ENCODE measurements around the gene PER1. TPM values are rescaled to one million over a fixed set of nuclear protein-coding genes. Genes with fewer than 3 reads are reported as not detected.
A peak's percentile ranks its signal among the peaks of the same experiment; 100 is the strongest.
"Not testable (repeated sequence)": the region's sequence is repeated elsewhere in the genome, so short reads cannot be mapped to it uniquely, and the experiment has no call there.

The PER1 gene
- total RNA-seq, 2 donors from 2014 or later: 59.4 to 75.0 TPM

DNA sequence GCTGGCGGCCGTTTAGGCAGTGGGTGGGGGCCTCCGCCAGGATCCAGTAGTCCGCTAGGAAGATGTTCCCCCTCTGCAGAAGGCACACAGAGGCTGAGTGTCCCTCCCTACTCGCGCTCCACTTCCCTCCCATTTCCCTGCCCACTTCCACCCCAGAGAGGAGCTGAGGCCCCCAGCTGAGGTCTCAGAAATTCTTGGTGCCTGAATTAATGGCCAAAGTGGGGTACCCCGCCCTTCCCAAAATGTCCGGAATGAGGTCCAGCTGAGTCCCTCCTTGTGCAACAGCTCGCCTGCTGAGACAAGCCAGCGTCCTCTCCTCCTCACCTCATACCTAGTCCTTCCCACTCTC is 41.8 kb downstream of the PER1 start:
- TF ChIP-seq, protein P1, sequence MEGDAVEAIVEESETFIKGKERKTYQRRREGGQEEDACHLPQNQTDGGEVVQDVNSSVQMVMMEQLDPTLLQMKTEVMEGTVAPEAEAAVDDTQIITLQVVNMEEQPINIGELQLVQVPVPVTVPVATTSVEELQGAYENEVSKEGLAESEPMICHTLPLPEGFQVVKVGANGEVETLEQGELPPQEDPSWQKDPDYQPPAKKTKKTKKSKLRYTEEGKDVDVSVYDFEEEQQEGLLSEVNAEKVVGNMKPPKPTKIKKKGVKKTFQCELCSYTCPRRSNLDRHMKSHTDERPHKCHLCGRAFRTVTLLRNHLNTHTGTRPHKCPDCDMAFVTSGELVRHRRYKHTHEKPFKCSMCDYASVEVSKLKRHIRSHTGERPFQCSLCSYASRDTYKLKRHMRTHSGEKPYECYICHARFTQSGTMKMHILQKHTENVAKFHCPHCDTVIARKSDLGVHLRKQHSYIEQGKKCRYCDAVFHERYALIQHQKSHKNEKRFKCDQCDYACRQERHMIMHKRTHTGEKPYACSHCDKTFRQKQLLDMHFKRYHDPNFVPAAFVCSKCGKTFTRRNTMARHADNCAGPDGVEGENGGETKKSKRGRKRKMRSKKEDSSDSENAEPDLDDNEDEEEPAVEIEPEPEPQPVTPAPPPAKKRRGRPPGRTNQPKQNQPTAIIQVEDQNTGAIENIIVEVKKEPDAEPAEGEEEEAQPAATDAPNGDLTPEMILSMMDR (IDR thresholded peaks at IDR 0.05): peak in 1 of 2 donors; percentile 1
- H3K4me1 ChIP-seq: peaks cover 0 to 10% of the 10 kb centered on the region in 2 donors
- no peaks in the 10 kb centered on the region for H3K36me3 ChIP-seq
- no peaks in the 10 kb centered on the region for H3K27me3 ChIP-seq
- no peak overlapping the region for H3K4me3 ChIP-seq
- no peaks in the 10 kb centered on the region for H3K9me3 ChIP-seq
- no peak for DNase-seq (ENCODE audit: low spot score)
- no peak overlapping the region for H3K27ac ChIP-seq

DNA sequence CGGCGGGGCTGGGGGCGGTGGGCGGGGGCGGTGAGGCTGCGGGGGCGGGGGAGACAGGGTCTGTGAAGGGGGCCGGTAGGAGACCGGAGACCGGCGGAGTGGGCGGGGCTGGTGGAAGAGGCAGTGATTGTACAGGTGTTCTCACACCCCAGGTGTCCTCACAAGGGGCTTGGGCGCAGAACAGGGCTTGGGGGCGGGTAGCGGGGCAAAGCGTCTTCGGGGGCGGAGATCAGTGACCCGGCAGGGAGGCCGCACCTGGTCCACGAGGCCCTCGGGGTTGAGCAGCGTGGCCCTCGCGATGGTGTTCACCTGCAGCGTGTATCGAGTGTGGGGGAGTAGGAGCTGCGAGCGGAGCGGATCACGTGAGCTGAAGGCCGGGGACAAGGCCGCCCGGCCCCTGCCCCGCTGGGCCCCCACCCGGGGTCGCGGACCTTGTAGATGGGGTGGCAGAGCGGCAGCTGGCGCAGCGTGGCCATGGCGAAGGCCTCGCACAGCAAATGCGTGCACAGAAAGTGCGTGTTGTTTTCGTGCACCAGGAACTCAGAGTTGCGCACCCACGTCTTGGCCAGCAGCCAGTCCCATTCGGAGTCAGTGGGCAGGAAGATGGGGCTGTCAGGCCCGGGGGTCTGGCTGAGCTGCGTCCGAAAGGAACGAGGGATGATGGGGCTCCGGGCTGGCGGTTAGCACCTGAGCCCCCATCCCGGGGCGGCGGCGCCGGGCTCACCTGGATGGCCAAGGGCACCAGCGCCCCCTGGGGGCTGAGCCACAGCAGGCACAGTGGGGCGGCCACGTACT is 42.3 kb downstream of the PER1 start:
- no peaks in the 10 kb centered on the region for H3K9me3 ChIP-seq
- H3K36me3 ChIP-seq: no peaks in the 10 kb centered on the region
- TF ChIP-seq, protein P1 (IDR thresholded peaks at IDR 0.05): peak; percentile 72 to 84
- no peak for DNase-seq (ENCODE audit: low spot score)
- H3K4me1 ChIP-seq: peaks cover 0 to 10% of the 10 kb centered on the region in 2 donors
- H3K27ac ChIP-seq: no peak overlapping the region
- no peaks in the 10 kb centered on the region for H3K27me3 ChIP-seq
- peak overlapping the region in 1 of 2 donors; percentile 13 for H3K4me3 ChIP-seq

DNA sequence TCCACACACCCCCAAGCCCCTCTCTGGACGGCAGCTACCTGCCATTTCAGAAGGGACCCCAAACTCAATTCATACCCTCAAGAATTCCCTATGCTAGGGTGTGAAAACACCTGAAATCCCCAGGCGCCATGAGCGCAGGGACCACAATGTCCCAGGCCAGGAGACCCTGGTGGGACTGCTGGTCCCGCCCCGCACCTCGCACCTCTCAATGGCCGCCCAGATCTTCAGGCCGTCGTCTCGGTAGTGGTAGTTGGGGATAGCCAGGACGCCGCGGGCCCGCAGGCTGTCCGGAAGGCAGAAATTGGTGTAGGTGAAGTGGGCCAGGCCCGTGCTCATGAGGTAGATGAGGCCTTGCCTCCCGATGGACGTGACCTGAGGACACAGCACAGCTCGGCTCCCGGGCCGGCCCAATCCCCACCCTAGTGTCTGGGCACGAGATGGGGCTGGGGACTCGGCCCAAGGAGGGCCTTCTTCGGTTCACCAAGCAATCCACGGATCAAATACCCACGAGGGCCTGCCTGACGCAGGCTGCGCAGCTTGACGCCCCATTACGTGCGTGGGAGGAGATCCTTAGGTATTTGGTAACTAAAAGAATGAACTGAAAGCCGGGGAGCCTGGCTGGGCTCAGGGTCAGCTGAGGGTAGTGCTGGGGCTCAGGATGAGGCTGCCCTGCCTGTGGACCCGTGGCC is 43.1 kb downstream of the PER1 start:
- Histone ChIP-seq H3K9me3 (no peaks in the 10 kb centered on the region), H3K4me1 (peaks cover 0 to 10% of the 10 kb centered on the region in 2 donors), H3K27ac (no peak overlapping the region), H3K36me3 (no peaks in the 10 kb centered on the region), H3K4me3 (no peak overlapping the region), H3K27me3 (no peaks in the 10 kb centered on the region)
- TF ChIP-seq, protein P1 (IDR thresholded peaks at IDR 0.05): no peak
- DNase-seq (ENCODE audit: low spot score): no peak

DNA sequence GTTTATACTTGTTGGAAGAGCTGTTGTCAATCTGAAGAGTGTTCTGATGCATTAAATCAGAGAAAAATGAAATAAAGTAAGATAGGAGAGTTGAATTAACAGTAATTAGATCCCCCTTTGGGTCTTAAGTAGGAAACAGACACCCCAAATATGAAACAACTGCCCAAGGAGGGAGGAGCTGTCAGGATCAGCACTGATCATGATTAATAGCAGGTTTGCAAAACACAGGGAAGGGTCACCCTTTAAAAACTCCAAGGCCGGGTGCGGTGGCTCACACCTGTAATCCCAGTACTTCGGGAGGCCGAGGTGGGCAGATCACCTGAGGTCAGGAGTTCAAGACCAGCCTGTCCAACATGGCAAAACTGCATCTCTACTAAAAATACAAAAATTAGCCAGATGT is 45.2 kb downstream of the PER1 start:
- H3K4me3 ChIP-seq; H3K27me3 ChIP-seq; H3K9me3 ChIP-seq; H3K27ac ChIP-seq; H3K36me3 ChIP-seq; DNase-seq (ENCODE audit: low spot score): not testable (repeated sequence)
- peaks cover 0 to 10% of the 10 kb centered on the region in 2 donors for H3K4me1 ChIP-seq

DNA sequence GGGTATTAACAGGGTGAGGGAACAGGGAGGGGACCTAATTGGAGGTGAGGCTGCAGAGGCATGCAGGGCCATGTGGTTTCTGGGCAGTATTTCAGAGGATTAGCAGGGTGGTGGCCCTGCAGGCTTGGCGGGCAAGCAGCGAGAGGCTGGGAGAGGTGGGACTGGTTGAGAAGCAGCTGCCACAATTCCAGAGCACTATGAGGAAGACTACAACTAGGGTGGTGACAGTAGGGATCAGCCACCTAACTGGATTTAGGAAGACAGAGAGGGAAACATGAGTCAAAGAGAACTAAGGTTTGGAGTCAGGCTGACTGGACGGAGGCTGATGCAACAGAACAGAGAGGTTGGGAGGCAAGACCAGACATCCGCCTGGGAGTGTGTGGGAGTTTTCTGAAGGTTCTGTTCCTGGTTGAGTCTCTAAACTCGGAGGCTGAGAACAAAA is 46.2 kb downstream of the PER1 start:
- H3K27me3 ChIP-seq: no peaks in the 10 kb centered on the region
- DNase-seq (ENCODE audit: low spot score): no peak
- TF ChIP-seq, protein P1 (IDR thresholded peaks at IDR 0.05): no peak
- no peaks in the 10 kb centered on the region for H3K9me3 ChIP-seq
- H3K4me1 ChIP-seq: peaks cover 0 to 10% of the 10 kb centered on the region in 2 donors
- no peaks in the 10 kb centered on the region for H3K36me3 ChIP-seq
- H3K27ac ChIP-seq: no peak overlapping the region
- H3K4me3 ChIP-seq: no peak overlapping the region

DNA sequence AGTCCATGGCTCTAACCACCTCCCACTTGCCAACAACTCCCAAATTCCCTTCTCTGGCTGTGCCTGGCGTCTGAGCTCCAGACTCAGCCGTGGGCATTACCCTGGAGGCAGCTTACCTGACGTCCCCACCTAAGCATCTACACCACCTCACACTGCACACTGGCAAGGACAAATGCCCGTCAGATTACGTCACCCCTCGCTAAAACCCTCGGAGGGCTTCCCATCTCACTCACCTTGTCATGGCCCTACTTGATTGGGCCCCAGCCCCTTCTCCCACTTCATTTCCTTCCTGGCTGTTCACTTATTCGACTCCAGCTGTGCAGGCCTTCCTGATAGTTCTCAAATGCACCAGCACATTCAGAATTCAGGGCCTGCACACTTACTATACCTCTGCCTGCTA is 47.3 kb downstream of the PER1 start:
- TF ChIP-seq, protein P1 (IDR thresholded peaks at IDR 0.05): no peak
- no peak for DNase-seq (ENCODE audit: low spot score)

More for the DNA sequence above, 47.3 kb downstream of the PER1 start:
- peaks cover 0 to 4% of the 10 kb centered on the region in 2 donors for H3K4me1 ChIP-seq
- H3K9me3 ChIP-seq: no peaks in the 10 kb centered on the region
- no peak overlapping the region for H3K4me3 ChIP-seq
- no peak overlapping the region for H3K27ac ChIP-seq
- H3K27me3 ChIP-seq: no peaks in the 10 kb centered on the region
- H3K36me3 ChIP-seq: no peaks in the 10 kb centered on the region
